Measurements from ENCODE around the gene ANP32B. TPM values are rescaled to one million over a fixed set of nuclear protein-coding genes. Genes with fewer than 3 reads are reported as not detected.
A peak's percentile ranks its signal among the peaks of the same experiment; 100 is the strongest.

Gene ANP32B
- total RNA-seq, 1 donor from 2014 or later: 108 TPM

GRCh38 chr9:97979788-97980478 lies 3.2 kb upstream of the ANP32B start:
- no peaks in the 10 kb centered on the region for H3K36me3 Mint-ChIP-seq (ENCODE audit: low read depth, unreplicated experiment)
- TF ChIP-seq, protein P1, sequence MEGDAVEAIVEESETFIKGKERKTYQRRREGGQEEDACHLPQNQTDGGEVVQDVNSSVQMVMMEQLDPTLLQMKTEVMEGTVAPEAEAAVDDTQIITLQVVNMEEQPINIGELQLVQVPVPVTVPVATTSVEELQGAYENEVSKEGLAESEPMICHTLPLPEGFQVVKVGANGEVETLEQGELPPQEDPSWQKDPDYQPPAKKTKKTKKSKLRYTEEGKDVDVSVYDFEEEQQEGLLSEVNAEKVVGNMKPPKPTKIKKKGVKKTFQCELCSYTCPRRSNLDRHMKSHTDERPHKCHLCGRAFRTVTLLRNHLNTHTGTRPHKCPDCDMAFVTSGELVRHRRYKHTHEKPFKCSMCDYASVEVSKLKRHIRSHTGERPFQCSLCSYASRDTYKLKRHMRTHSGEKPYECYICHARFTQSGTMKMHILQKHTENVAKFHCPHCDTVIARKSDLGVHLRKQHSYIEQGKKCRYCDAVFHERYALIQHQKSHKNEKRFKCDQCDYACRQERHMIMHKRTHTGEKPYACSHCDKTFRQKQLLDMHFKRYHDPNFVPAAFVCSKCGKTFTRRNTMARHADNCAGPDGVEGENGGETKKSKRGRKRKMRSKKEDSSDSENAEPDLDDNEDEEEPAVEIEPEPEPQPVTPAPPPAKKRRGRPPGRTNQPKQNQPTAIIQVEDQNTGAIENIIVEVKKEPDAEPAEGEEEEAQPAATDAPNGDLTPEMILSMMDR (IDR thresholded peaks at IDR 0.05; ENCODE audit: unreplicated experiment): no peak
- DNase-seq (ENCODE audit: low spot score): no peak
- no peaks in the 10 kb centered on the region for H3K9me3 Mint-ChIP-seq (ENCODE audit: unreplicated experiment)
- H3K4me1 Mint-ChIP-seq (ENCODE audit: unreplicated experiment): peaks cover 2% of the 10 kb centered on the region
- H3K27me3 Mint-ChIP-seq (ENCODE audit: unreplicated experiment): peaks cover 11% of the 10 kb centered on the region
- no peak overlapping the region for H3K27ac Mint-ChIP-seq (ENCODE audit: unreplicated experiment)
- no peak overlapping the region for H3K4me3 Mint-ChIP-seq (ENCODE audit: unreplicated experiment)

DNA sequence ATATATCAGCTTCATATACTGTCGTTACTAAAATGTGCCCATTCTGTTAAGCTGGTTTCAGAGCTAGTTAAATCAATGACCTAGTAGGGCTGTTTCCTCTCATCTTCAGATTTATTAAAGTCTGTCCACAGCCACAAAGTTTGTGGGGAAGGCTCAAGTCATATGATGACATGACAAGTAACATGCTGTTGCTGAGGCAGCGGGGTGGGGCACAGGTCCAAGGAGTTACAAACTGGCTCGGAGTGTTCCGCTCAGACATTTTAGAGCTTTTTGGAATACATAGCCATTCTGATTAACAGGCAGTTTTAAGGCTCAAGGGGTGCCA lies 2.7 kb upstream of the ANP32B start:
- H3K27ac Mint-ChIP-seq (ENCODE audit: unreplicated experiment): no peak overlapping the region
- H3K4me1 Mint-ChIP-seq (ENCODE audit: unreplicated experiment): peaks cover 4% of the 10 kb centered on the region
- H3K36me3 Mint-ChIP-seq (ENCODE audit: low read depth, unreplicated experiment): no peaks in the 10 kb centered on the region
- DNase-seq (ENCODE audit: low spot score): no peak
- H3K4me3 Mint-ChIP-seq (ENCODE audit: unreplicated experiment): no peak overlapping the region
- TF ChIP-seq, protein P1 (IDR thresholded peaks at IDR 0.05; ENCODE audit: unreplicated experiment): no peak
- H3K9me3 Mint-ChIP-seq (ENCODE audit: unreplicated experiment): no peaks in the 10 kb centered on the region
- H3K27me3 Mint-ChIP-seq (ENCODE audit: unreplicated experiment): peaks cover 14% of the 10 kb centered on the region

GRCh38 chr9:97980918-97981845 lies 2.0 kb upstream of the ANP32B start:
- Mint-ChIP-seq H3K9me3 (ENCODE audit: unreplicated experiment) (no peaks in the 10 kb centered on the region), H3K4me1 (ENCODE audit: unreplicated experiment) (peaks cover 4% of the 10 kb centered on the region), H3K4me3 (ENCODE audit: unreplicated experiment) (no peak overlapping the region), H3K27me3 (ENCODE audit: unreplicated experiment) (peaks cover 14% of the 10 kb centered on the region), H3K36me3 (ENCODE audit: low read depth, unreplicated experiment) (no peaks in the 10 kb centered on the region), H3K27ac (ENCODE audit: unreplicated experiment) (no peak overlapping the region)
- DNase-seq (ENCODE audit: low spot score): no peak
- TF ChIP-seq, protein P1 (IDR thresholded peaks at IDR 0.05; ENCODE audit: unreplicated experiment): no peak

DNA sequence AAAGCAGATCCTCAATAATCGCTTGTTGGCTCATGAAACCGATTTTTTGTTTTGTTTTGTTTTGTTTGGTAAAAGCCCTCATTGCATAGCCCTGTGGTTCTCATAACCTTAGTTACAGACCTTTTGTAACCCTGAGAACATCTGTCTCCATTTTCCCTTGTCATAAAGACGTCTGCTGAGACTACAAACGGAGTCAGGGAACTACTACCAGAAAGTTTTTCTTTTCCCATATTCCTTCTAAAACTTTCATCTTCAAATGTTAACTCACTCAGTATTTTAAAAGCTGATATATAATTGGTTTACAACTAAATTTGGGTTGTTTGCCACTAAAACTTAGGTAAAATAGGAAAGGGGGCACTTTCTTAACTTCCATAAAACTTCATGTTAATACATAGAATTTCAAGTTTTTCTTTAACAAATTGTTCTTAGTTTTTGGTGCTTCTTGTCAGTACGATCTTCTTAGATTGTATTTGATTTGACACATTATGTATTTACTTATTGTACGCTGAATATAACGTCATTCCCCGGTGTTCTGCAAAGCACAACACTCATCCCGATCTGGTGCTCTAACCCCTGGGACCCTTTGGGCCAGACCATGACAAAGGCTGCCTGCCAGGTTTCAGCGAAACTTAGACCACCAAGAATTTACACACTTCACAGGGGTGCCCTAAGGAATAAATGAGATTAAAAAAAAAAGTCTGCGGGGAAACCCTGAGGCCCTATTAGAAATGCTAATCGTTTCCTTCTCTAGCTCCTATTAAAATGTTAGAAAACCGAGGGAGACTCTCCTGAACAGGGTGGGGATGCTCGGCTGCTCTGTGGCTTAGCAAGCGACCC lies 1.1 kb upstream of the ANP32B start:
- Mint-ChIP-seq H3K27me3 (ENCODE audit: unreplicated experiment) (peaks cover 11% of the 10 kb centered on the region), H3K4me3 (ENCODE audit: unreplicated experiment) (peak overlapping the region; percentile 68), H3K36me3 (ENCODE audit: low read depth, unreplicated experiment) (no peaks in the 10 kb centered on the region), H3K27ac (ENCODE audit: unreplicated experiment) (no peak overlapping the region), H3K9me3 (ENCODE audit: unreplicated experiment) (no peaks in the 10 kb centered on the region), H3K4me1 (ENCODE audit: unreplicated experiment) (peaks cover 4% of the 10 kb centered on the region)
- no peak for DNase-seq (ENCODE audit: low spot score)
- TF ChIP-seq, protein P1 (IDR thresholded peaks at IDR 0.05; ENCODE audit: unreplicated experiment): no peak

Measured in endothelial cell (in vitro differentiated cells).